GM19025 (cell line): ENCODE measurements around the gene PTPRN.
"Not testable (repeated sequence)": the region's sequence is repeated elsewhere in the genome, so short reads cannot be mapped to it uniquely, and the experiment has no call there.

ENCODE experiments used
- ATAC-seq: cut with Tn5 transposase; IDR thresholded peaks from one replicate; pipeline ENCODE4 v1.9.1; 2021; ENCODE audit warnings: mild to moderate bottlenecking, low read depth, moderate library complexity; ENCODE audit not compliant: unreplicated experiment

The PTPRN gene

DNA sequence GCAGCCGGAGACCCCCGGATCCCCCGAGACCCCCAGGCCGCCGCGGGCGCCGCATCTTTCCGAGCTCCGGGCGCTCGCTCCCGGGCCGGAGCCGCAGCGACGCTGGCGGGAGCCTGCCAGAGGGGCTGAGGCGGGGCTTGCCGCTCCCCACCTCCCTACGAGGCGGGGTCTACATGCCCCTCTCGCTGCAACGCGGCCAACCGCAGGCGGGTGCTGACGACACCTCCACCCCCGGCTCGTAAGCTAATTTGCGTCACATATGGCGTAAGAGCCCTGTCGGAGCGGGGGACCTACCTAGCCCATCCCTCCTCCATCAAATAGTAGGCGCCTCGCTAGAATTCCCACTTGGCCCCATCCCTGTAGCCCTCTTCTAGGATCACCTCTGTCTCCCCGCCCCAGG, at the start of gene PTPRN:
PTPRN (minus strand) TSS at position 124 of the 400 bp plus-strand sequence; CDS start at position 55, 69 bp downstream.
- ATAC-seq, result no peak

DNA sequence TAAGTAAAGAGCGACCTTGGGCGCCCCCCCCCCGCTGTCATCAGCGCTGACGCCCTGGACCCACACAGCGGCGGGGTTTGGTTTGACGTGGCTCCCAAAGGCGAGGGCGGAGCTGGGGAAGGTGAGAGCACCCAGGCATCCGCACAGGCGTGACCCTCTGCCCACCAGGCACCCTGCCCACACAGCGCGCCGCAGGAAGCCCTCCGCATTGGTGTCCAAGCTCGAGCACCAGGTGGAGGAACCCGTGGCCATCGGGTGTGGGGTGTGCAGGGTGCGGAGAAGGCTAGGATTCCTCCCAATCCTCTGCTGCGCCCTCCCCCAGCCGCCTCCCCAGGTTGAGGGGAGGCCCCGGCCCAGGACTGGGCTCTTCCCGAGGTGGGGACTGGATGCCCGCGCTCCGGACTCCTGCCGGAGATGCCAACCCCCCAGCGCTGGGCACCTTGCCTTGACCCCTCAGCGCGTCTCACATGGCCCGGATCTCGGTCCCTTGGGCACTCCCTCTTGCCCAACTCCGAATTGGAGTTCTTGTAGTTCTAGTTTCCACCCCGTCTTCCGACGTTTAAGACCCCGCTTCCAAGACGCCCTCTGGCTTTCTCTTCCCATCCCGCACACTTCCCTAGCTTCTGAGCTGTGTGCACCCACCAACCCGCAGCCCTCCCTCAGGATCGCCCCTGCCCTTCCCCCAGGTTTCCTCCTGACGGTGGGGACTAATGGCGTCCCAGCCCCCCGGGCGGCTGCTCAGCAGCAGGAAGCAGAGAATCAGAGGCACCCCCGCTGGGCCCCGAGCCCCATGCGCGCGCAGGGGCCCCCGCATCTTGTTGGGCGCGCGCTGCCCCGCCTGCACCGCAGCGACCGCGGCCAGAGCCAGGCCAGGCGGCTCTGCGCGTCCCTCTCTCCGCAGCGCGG, 49.2 kb upstream of the PTPRN start:
- no peak for ATAC-seq

DNA sequence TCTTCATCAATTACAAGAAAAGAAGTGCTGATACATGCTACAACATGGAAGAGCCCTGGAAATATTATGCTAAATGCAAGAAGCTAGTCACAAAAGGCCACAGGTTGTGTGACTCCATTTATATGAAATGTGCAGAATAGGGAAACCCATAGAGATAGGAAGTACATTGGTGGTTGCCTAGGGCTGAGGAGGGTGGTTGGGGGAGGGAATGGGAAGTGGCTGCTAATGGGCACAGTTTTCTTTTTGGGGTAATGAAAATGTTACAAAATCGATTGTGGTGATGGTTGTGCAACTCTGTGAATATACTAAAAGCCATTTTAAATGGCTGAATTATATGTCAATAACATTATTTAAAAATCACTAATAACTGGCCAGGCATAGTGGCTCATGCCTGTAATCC, 47.6 kb upstream of the PTPRN start:
- no peak for ATAC-seq

DNA sequence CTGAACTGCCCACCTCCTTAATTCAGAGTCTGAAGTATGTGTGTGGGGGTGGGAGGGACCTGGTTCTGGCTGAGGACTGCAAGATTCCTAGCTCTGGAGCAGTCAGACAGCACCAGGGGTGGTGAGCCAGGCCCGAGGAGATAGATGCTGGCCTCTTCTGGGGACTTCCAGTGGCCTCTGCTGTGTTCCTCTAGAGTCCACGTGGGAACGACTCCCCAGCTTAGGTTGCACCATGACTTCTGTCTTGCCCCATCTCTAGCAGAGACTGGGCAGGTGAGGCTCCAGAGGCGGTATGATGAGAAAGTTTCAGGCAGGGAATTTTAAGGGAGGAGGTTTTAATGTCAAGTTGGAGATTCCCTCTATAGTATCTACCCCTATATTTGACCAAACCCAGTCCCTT, 45.4 kb upstream of the PTPRN start:
- no peak for ATAC-seq

DNA sequence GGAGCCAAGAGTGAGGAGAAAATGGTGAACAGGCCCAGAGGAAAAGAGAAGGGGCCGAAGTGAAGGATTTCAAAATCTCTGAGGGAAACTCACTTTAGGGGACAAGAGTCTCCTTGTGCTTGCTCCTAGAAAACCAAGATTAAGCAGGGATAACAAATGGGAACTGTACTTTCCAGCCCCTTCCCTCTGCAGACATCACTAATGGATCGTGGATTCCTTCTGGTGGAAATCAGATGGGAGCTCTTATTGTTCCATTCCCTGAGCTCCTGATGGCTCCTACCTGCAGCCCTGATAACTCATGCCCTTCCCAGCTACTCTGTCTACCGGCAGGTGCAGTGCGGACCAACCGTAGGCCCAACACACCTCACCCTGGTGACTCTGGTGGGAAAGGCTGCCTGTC, 43.9 kb upstream of the PTPRN start:
- no peak for ATAC-seq

DNA sequence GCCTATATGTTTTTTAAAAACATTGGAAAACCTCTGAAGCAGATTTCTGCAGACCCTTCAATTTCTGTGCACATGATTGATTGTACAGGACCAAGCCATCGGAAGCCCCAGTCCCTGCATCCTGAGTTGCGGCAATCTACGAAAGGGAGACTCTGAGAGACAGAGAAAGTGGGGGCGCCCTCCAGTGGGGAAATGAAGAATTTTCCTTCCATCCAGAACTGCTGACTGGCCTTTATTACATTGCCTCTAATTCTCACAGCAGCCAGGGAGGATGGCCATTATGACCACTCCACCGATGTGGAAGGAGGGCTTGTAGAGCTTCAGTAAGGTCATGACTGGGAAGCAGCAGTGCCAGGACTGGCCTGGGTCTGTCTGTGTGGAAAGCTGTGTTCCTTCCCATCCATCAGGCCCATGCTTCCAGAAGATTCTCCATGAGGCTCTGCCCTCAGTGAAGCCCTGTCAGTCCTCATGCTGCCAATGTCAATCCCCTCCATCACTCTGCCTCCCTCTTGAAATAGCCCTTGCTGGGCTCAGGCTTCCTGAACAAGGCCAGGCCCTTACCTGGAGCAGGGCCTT, 43.3 kb upstream of the PTPRN start:
- ATAC-seq, result no peak

DNA sequence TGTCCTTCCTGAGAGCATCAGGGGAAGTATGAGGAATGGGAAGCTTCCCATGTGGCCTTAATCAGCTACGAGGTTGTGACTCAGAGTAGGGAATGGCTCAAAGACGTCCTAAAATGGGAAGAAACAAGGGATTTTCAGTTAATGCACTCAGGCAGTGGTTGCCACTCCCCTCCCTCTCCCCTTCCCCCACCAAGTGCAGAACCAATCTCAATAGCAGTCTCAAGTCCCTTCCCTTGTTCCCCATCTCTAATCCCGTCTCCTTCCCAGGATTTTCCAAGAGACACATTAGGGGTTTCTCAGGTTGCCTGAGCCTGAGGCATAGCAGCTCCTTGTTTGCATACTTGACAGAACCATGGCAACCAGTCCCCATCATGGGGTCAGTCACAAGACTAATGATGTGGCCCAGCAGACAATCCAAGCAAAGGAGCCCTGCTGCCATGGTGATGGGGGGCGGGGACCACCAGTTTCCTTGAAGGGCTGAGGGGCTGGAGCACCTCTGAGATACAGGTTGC, 41.6 kb upstream of the PTPRN start:
- no peak for ATAC-seq

DNA sequence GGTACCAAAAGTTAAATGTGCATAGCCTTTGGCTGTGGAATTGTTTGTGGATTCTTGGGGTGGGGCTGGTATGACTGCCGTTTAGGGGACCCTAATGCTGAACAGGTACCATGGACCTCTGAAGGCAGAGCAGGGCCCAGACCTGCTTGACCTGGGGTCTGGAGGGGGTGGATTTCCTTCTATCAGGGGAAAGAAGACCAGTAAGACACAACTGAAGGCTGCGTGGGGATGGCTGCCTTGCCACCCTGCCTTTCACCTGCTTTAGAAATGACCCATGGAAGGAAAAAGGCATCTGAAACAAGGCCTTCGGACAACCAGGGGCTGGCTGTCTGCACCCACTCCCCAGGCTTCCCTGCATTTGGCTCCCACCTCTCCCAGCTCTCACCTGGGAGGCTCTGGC, 41.0 kb upstream of the PTPRN start:
- ATAC-seq, result no peak

DNA sequence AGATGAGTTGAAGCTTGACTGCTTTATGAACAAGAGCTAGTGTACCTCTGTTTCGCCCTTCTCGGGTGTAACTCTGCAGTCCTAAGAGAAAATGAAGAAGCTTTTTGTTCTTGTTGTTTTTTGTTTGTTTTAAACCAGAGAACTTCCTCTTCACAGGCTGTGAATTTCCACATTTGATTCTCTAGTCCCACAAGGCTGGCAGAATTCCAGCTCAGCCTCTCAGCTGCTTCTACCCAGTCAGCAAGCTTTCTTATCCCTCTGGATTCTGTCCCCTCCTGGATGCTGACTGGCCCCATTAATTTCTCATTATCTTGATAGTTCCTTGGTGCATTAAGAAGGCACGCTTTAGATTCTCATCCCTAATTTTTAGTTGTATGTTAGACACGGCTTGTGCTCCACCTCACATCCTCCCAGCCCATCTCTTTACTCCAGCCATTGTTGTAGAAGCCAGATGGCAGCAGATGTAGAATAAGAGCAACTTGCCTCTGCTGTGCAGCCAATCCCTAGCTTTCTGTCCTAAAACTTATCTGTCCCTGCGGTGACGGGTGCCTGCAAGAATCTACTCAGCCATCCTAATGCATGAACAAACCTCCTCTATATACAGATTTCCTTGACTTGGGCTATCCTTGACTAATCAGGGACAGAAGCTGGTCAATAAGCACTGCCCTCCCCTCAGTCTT, 35.7 kb upstream of the PTPRN start:
- ATAC-seq, result no peak

DNA sequence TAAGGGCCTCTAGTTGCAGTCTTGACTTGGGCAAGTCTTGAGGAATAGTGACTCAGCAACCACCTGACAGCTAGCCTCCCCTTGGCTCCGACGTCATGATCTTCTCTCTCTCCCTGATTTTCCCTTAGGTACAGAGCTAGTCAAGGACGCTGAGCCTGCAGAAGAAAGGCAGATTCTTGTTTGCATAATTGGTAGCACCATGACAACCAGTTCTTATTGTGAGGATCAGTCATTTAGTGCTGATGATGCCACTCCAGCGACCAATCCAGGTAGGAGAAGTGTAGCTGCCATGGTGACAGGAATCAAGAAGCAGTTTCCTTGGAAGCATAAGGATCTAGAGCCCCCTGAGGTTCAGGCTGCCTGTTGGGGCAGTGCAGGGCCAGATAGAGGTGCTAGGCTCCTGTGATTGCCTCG, 26.2 kb upstream of the PTPRN start:
- ATAC-seq, result no peak

DNA sequence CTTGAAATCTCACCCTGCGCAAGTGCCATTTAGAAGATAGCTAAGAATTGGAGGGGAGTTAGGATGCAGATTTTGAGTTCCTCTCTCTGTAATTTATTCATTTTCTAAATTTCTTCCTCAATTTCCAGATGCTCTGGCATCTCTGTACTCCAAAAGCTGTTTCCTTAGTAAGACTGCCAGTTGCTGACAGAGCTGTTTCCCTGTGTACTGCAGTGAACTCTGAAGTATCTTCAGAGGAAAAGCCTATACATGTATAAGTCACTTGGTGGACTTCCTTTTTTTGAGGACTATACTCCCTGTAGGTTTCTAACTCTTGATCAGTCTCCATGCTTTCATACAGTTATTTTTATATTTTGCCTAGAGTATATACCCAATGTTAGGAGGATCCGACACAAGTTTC, 24.9 kb upstream of the PTPRN start:
- ATAC-seq, result no peak

DNA sequence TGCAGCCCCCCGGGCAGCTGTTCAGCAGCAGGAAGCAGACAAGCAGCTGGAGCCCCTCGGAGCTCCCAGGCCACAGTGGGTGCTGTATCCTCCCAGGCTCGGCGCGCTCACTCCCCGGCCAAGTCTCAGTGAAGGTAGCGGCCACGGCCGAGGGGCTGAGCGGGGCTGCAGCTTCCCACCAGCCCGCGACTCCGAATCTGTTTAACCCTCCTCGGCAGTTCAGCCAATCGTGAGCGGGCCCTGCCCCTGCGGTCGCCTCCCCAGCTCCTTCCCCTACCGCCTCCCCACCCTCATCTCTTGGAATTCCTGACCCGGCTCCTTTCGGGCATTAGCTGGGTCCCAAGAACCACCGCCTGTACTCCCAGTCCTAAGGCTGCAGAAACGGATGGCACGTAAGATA, 23.3 kb upstream of the PTPRN start, which contains the start of gene RESP18:
RESP18 (minus strand) TSS at position 203 of the 400 bp plus-strand sequence.
- ATAC-seq, result no peak

DNA sequence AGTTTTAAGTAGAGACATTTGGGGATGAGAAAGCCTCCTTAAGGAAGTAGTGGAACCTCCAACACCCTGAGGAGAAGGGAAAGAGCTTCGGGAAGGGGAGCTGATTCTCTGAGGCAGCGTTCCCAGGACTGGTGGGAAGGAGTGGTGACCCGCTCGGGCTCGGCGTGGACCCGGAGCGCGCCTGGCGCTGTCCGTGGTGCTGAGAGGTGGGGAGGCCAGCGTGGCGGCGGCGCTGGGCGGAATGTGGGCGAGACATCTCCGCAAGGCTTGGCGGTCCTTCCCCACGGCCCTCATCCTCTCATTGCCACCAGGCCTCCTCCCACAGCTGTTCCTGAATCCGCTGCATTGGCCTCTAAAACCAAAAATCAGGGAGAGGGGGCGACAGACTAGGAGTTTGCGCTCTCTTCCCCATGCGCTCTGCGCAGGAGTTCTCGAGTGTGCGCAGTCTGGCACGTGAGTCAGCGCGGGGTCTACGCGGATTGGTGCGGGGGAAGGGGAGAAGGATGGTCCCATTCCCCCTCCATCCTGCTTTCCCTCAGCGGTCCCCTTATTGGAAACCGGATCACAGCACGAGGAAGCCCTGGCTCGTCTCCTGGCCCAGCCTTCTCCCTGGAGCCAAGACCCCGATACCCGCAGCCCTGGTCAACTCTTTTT, 22.5 kb upstream of the PTPRN start:
- ATAC-seq, result no peak

DNA sequence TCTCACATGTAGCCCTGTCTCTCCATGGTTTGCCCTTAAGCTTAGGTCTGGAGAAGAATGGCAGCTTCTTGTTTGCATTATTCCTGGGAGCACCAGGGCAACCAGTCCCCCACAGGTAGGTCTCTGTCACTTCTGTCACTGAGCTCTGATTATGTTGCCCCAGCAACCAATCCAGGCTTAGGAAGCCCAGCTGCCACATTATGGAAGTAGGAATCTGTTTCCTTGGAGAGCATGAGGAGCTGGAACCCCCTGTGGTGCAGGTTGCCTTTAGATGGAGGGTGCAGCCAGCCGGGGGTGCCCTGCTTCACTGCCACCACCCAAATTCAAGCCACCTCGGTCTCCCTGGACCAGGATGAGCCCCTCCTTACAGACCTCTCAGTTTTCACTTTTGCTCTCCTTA, 18.5 kb upstream of the PTPRN start:
- ATAC-seq, result no peak

DNA sequence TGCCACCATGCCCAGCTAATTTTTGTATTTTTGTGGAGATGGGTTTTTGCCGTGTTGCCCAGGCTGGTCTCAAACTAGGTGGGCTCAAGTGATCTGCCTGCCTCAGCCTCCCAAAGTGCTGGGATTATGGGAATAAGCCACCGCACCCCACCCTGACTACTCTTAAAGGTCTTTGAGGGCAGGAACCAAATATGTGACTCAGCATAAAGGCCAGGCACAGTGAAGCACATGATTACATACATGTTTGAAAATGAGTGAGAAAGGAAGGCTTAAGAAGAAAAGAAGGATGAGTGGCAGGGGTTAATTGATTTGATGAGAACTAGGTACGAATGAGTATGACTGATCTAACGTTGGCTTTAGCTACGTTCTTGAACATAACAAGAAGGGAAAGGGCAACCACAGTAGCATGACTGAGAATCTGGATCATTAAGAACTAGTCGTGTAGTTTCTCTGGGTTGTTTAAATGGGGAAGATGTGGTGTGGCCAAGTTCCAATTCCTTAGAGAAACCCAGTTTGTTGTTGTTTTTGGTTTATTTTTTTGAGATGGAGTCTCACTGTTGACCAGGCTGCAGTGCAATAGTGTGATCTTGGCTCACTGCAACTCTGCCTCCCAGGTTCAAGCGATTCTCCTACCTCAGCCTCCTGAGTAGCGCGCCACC, 16.6 kb upstream of the PTPRN start:
- no peak for ATAC-seq

DNA sequence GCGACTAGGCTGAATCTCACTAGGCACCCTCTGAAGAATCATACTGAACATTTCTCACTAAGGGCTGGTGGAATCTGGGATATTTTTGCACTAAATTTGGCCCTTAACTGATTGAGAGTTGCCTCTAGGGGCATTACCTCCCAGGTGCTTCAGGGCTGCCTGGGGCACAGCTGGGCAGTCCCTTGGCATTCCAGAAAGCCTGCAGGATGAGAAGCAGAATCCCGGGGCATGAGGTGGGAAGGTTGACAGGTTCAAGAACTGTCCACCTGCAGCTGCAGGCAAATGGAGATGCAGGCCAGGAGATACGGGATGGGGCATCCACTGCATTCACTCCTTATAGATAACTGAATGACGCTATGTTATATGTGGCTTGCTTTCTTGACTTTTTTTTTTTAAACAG, 15.9 kb upstream of the PTPRN start:
- ATAC-seq, result no peak

DNA sequence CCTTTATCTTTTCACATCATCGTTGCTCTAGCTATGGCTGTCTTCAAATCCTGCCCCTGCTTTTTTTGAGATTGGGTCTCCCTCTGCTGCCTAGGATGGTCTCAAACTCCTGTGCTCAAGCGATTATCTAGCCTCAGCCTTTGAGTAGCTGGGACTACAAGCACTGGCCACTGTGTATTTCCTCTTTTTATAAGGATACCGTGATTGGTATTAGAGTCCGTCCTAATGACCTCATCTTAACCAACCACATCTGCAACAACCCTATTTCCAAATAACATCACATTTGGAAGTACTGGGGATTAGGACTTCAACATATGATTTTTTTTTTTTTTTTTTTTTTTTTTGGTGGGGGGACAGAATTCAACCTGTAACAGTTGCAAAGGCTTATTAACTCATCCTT, 14.2 kb upstream of the PTPRN start:
- ATAC-seq, result no peak

DNA sequence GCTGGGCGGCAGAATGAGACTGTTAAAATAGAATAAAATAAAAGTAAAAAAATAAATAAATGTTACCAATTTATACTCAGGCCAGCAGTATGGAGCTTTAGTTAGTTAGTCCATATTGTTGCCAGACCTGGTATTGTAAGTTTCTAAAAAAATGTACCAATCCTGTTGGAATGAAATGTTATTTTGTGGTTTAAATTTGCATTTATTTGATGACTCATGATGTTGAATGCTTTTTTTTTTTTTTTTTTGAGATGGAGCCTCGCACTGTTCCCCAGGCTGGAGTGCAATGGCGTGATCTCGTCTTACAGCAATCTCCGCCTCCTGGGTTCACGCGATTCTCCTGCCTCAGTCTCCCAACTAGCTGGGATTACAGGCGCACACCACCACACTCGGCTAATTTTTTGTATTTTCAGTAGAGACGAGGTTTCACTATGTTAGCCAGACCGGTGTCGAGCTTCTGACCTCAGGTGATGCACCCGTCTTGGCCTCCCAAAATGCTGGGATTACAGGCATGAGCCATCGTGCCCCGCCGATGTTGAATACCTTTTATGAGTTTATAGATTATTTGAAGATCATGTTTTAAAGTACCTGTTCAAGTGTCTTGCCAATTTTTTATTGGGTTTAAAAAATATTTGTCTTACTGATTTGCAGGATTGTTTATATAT, 5.7 kb upstream of the PTPRN start:
- no peak for ATAC-seq

DNA sequence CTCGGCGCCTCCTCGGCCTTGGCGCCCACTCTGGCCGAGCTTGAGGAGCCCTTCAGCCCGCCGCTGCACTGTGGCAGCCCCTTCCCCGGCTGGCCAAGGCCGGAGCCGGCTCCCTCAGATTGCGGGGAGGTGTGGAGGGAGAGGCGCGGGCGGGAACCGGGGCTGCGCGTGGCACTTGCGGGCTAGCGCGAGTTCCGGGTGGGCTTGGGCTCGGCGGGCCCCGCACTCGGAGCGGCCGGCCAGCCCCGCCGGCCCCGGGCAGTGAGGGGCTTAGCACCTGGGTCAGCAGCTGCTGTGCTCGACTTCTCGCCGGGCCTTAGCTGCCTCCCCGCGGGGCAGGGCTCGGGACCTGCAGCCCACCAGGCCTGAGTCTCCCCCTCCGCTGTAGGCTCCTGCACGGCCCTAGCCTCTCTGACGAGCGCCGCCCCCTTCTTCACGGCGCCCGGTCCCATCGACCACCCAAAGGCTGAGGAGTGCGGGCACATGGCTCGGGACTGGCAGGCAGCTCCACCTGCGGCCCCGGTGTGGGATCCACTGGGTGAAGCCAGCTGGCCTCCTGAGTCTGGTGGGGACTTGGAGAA, 3.6 kb upstream of the PTPRN start:
- ATAC-seq, result not testable (repeated sequence)
